H1 (cell line): ENCODE data around the gene IGSF5.

Source experiments
- CBX8 ChIP-seq: fragments of 300-800, 300-1000 bp; sonication (generic); IDR thresholded peaks from 2 replicates; pipeline ENCODE4 v1.7.1; 2016; ENCODE audit warnings: low read depth, low read length, borderline replicate concordance
- CEBPB ChIP-seq: IDR thresholded peaks from 2 replicates; pipeline ENCODE4 v1.6.1; 2012; ENCODE audit warnings: low read depth, low read length
- EGR1 ChIP-seq: IDR thresholded peaks from 2 replicates; pipeline ENCODE4 v1.6.1; 2011; ENCODE audit warnings: low read depth, low read length, borderline replicate concordance
- GABPA ChIP-seq: IDR thresholded peaks from 2 replicates; pipeline ENCODE4 v1.6.1; 2011; ENCODE audit warnings: mild to moderate bottlenecking, low read length, moderate library complexity, borderline replicate concordance; ENCODE audit not compliant: insufficient read depth
- GTF2F1 ChIP-seq: IDR thresholded peaks from 2 replicates; pipeline ENCODE4 v1.6.1; 2012; ENCODE audit warnings: low read depth, low read length, improper control_type of control experiment, borderline replicate concordance
- POLR2A ChIP-seq, 2 experiments: IDR thresholded peaks; 1 replicate in 1 of 2; 2 replicates in 1 of 2; pipeline ENCODE4 v1.6.1; 2011; ENCODE audit warnings: low read depth in 2 of 2, low read length in 2 of 2, mild to moderate bottlenecking in 2 of 2; ENCODE audit errors: control extremely low read depth in 1 of 2
- POLR2AphosphoS5 ChIP-seq: IDR thresholded peaks from 2 replicates; pipeline ENCODE4 v1.6.1; 2011; ENCODE audit warnings: low read depth, low read length
- RAD21 ChIP-seq, 2 experiments: IDR thresholded peaks in 1 of 2; conservative IDR thresholded peaks in 1 of 2; 2 replicates each; pipeline ENCODE4 v1.6.1; 2011; ENCODE audit warnings: low read depth in 2 of 2, low read length in 2 of 2, improper control_type of control experiment in 1 of 2, inconsistent platforms in 1 of 2, mild to moderate bottlenecking in 1 of 2, moderate library complexity in 1 of 2
- RBBP5 ChIP-seq: IDR thresholded peaks from 2 replicates; pipeline ENCODE4 v1.7.1; 2012; ENCODE audit warnings: low read depth, mild to moderate bottlenecking, inconsistent platforms, low read length, moderate library complexity, borderline replicate concordance
- SRF ChIP-seq: IDR thresholded peaks from 2 replicates; pipeline ENCODE4 v1.6.1; 2011; ENCODE audit warnings: mild to moderate bottlenecking, low read depth, low read length, moderate library complexity
- TAF1 ChIP-seq: IDR thresholded peaks from 2 replicates; pipeline ENCODE4 v1.6.1; 2011; ENCODE audit warnings: mild to moderate bottlenecking, low read depth, low read length
- TEAD4 ChIP-seq: IDR thresholded peaks from 2 replicates; pipeline ENCODE4 v1.6.1; 2012; ENCODE audit warnings: low read depth, low read length, inconsistent platforms, mixed read lengths
- TF ChIP-seq, protein P1 (sequence below), 3 experiments: IDR thresholded peaks; 1 replicate in 2 of 3; 2 replicates in 1 of 3; pipeline versions ENCODE4 v1.5.1 to v1.6.1; 2011; ENCODE audit warnings: low read length in 3 of 3, mild to moderate bottlenecking in 3 of 3, inconsistent platforms in 2 of 3, low read depth in 1 of 3, moderate library complexity in 1 of 3; ENCODE audit not compliant: insufficient read depth in 1 of 3; ENCODE audit errors: control extremely low read depth in 1 of 3

DNA sequence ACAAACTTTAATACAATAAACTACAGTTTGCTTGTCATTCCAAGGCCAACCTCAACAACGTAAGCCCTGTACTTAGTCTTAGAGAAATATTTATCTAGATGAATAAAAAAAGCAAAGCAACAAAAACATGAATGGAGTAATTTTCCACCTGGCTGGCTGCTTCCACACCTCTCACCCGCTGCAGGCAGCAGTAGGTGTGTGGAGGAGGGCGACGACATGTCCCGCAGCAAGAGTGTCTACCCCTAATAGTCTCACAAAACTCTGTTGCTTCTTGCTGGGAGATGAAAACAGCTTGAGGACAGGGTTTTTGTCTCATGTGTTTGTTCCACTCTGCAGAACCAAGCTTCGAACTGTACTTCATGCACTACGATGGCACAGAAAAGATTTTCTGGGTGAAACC lies 48.8 kb upstream of the IGSF5 start:
- TF ChIP-seq RAD21 (IDR thresholded peaks at IDR 0.05 in 1 of 2, conservative IDR thresholded peaks at IDR 0.05 in 1 of 2; ENCODE audit: low read depth in 2 of 2, low read length in 2 of 2) = no peak
- TF ChIP-seq, protein P1, sequence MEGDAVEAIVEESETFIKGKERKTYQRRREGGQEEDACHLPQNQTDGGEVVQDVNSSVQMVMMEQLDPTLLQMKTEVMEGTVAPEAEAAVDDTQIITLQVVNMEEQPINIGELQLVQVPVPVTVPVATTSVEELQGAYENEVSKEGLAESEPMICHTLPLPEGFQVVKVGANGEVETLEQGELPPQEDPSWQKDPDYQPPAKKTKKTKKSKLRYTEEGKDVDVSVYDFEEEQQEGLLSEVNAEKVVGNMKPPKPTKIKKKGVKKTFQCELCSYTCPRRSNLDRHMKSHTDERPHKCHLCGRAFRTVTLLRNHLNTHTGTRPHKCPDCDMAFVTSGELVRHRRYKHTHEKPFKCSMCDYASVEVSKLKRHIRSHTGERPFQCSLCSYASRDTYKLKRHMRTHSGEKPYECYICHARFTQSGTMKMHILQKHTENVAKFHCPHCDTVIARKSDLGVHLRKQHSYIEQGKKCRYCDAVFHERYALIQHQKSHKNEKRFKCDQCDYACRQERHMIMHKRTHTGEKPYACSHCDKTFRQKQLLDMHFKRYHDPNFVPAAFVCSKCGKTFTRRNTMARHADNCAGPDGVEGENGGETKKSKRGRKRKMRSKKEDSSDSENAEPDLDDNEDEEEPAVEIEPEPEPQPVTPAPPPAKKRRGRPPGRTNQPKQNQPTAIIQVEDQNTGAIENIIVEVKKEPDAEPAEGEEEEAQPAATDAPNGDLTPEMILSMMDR (IDR thresholded peaks at IDR 0.05; ENCODE audit: control extremely low read depth in 1 of 3, insufficient read depth in 1 of 3, low read depth in 1 of 3, low read length in 3 of 3) = no peak
- no peak for TF ChIP-seq GTF2F1
- TF ChIP-seq POLR2A (IDR thresholded peaks at IDR 0.05; ENCODE audit: control extremely low read depth in 1 of 2, low read depth in 2 of 2, low read length in 2 of 2) = no peak
- no peak for TF ChIP-seq CEBPB
- TF ChIP-seq SRF = no peak
- no peak for TF ChIP-seq CBX8
- no peak for TF ChIP-seq TAF1
- no peak for TF ChIP-seq EGR1
- TF ChIP-seq POLR2AphosphoS5 = no peak
- no peak for TF ChIP-seq TEAD4
- no peak for TF ChIP-seq RBBP5
- TF ChIP-seq GABPA = no peak
